Measurements from ENCODE around the gene SUFU. TPM values are rescaled to one million over a fixed set of nuclear protein-coding genes. Genes with fewer than 3 reads are reported as not detected.

Gene SUFU
- total and polyA plus RNA-seq, 5 donors from 2014 or later, result 2.4 to 17.8 (median 5.0) TPM

DNA sequence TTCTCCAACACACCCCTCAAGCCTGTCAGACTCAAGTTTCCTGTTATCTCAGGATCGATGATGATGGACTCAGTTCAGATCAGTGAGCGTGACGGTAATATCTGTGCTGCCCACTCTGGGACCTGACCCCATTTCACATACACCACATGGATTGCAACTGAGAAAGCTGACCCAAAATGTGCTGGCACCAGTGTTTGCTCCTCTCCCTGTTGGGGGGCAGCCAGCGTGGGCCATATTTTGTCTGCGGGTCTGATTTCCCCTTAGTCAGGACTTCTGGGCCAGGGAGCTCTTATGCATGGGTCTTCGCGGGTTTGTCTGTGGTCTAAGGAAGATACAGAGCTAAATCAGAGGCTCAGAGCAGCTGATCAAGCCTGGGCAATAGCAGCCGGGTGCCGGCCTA lies 97.9 kb downstream of the SUFU start:
- peaks cover 54% of the 10 kb centered on the region for H3K36me3 ChIP-seq (ENCODE audit: control insufficient read depth, insufficient read depth, low read length)
- no peaks in the 10 kb centered on the region for H3K27me3 Mint-ChIP-seq
- no peaks in the 10 kb centered on the region for H3K9me3 ChIP-seq (ENCODE audit: control insufficient read depth in 2 of 2, low read length in 2 of 2)
- ATAC-seq (ENCODE audit: low read depth in 2 of 2) (no peak), DNase-seq (no peak)
- H3K4me1 Mint-ChIP-seq, result peaks cover 0 to 2% (median 0%) of the 10 kb centered on the region in 4 donors
- H3K9me3 Mint-ChIP-seq, result no peaks in the 10 kb centered on the region
- no peaks in the 10 kb centered on the region for H3K4me1 ChIP-seq (ENCODE audit: control insufficient read depth, insufficient read depth, low read length, poor library complexity, severe bottlenecking)
- no peak overlapping the region for H3K4me3 ChIP-seq (ENCODE audit: low read depth, low read length)
- no peak overlapping the region for H3K27ac Mint-ChIP-seq
- no peaks in the 10 kb centered on the region for H3K27me3 ChIP-seq (ENCODE audit: control insufficient read depth, insufficient read depth, low read length)
- H3K36me3 Mint-ChIP-seq, result peaks cover 39% of the 10 kb centered on the region
- H3K4me3 Mint-ChIP-seq, result no peak overlapping the region
- H3K27ac ChIP-seq (ENCODE audit: insufficient read depth, low read length, poor library complexity, severe bottlenecking), result no peak overlapping the region

DNA sequence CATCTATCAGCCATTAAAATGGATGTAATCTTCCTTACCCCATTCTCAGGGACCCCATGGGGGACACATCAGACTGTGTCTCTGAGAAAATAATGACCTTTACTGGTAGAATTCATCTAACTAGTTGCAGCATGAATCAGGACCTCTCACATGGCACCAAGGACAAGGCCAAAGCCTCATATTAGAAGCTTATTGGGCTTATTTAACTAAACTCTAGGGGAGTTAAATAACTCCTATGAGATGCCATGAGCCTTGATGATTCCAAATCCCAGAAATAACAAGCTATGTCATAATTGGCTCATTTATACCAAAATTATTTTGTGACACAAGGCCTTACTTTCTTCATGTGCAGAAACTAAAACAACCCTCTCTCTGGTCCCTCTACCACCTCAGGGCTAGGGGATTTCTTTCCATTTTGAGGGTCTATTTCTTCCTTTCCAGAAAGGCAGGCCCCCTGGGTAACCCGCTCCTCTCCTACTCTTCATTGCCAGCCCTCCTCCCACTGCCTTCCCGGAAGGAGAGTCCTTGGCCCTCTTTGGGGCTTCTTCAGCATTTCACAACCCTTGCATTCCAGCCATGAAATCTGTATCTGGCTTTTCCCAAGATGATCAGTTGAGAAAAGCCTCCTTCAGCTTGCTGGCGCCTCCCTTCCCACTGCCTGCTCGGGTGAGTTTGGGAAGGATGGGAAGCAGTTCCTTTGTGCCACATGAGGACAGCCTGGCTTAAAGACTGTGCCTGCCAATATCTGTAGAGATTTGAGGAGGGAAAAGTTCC lies 98.7 kb downstream of the SUFU start:
- Histone ChIP-seq H3K27me3 (ENCODE audit: control insufficient read depth, insufficient read depth, low read length) (no peaks in the 10 kb centered on the region), H3K27ac (ENCODE audit: insufficient read depth, low read length, poor library complexity, severe bottlenecking) (no peak overlapping the region), H3K9me3 (ENCODE audit: control insufficient read depth in 2 of 2, low read length in 2 of 2) (no peaks in the 10 kb centered on the region), H3K4me1 (ENCODE audit: control insufficient read depth, insufficient read depth, low read length, poor library complexity, severe bottlenecking) (no peaks in the 10 kb centered on the region), H3K4me3 (ENCODE audit: low read depth, low read length) (no peak overlapping the region), H3K36me3 (ENCODE audit: control insufficient read depth, insufficient read depth, low read length) (peaks cover 51% of the 10 kb centered on the region)
- peaks cover 36% of the 10 kb centered on the region for H3K36me3 Mint-ChIP-seq
- no peaks in the 10 kb centered on the region for H3K9me3 Mint-ChIP-seq
- no peak overlapping the region for H3K4me3 Mint-ChIP-seq
- H3K4me1 Mint-ChIP-seq, result peaks cover 0 to 2% (median 0%) of the 10 kb centered on the region in 4 donors
- ATAC-seq (ENCODE audit: low read depth in 2 of 2) (no peak), DNase-seq (no peak)
- H3K27ac Mint-ChIP-seq, result no peak overlapping the region
- H3K27me3 Mint-ChIP-seq, result no peaks in the 10 kb centered on the region

DNA sequence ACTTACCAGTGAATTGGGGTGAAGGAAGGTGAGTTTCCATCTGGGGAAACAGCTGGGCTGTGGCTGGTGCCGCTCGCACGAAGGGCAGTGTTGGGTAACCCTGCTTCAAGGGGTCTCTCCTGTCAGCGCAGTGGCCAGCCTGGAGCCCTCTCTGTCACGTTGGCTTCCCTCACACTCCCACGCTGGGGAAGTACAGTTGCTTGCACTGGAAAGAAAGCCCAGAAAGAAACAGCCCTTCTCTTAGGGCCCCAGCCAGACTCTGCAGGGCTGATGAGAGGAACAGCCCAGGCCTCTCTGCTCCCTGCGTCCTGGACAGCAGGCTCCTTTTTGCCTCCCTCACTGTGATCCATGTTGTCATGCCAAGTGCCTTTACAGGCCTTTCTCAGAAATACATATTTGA lies 100.2 kb downstream of the SUFU start:
- no peaks in the 10 kb centered on the region for H3K9me3 ChIP-seq (ENCODE audit: control insufficient read depth in 2 of 2, low read length in 2 of 2)
- DNase-seq (no peak), ATAC-seq (ENCODE audit: low read depth in 2 of 2) (no peak)
- H3K4me1 Mint-ChIP-seq, result peaks cover under 1 to 2% (median 2%) of the 10 kb centered on the region in 4 donors
- no peaks in the 10 kb centered on the region for H3K27me3 Mint-ChIP-seq
- H3K4me1 ChIP-seq (ENCODE audit: control insufficient read depth, insufficient read depth, low read length, poor library complexity, severe bottlenecking), result no peaks in the 10 kb centered on the region
- peaks cover 28% of the 10 kb centered on the region for H3K36me3 Mint-ChIP-seq
- H3K27ac ChIP-seq (ENCODE audit: insufficient read depth, low read length, poor library complexity, severe bottlenecking), result no peak overlapping the region
- no peaks in the 10 kb centered on the region for H3K27me3 ChIP-seq (ENCODE audit: control insufficient read depth, insufficient read depth, low read length)
- H3K36me3 ChIP-seq (ENCODE audit: control insufficient read depth, insufficient read depth, low read length), result peaks cover 43% of the 10 kb centered on the region
- no peak overlapping the region for H3K4me3 Mint-ChIP-seq
- H3K27ac Mint-ChIP-seq, result no peak overlapping the region
- no peaks in the 10 kb centered on the region for H3K9me3 Mint-ChIP-seq
- no peak overlapping the region for H3K4me3 ChIP-seq (ENCODE audit: low read depth, low read length)

DNA sequence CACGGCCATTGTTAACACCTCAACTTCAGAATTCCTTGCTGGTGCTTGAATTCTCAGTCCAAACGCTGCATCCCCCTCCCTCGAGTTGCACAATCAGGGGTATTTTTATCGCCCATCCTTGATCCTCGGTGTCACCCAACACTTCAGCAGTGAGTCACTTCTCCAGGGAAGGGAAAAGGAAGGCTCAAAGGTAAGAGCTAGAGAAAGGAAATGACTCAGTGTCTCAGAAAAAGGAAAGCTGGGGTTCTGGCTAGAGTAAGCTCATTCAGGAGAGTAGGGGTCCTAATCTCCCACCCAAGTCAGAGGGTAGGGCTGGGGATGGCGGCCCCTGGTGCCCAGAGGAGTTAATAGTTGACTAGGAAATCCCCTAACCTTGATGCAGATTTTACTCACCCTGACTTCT lies 100.7 kb downstream of the SUFU start:
- ATAC-seq (ENCODE audit: low read depth in 2 of 2), result no peak
- H3K9me3 ChIP-seq (ENCODE audit: control insufficient read depth in 2 of 2, low read length in 2 of 2), result no peaks in the 10 kb centered on the region
- H3K36me3 ChIP-seq (ENCODE audit: control insufficient read depth, insufficient read depth, low read length), result peaks cover 38% of the 10 kb centered on the region
- H3K36me3 Mint-ChIP-seq, result peaks cover 30% of the 10 kb centered on the region
- H3K27ac ChIP-seq (ENCODE audit: insufficient read depth, low read length, poor library complexity, severe bottlenecking), result no peak overlapping the region
- H3K9me3 Mint-ChIP-seq, result no peaks in the 10 kb centered on the region
- H3K27me3 Mint-ChIP-seq, result no peaks in the 10 kb centered on the region
- no peak overlapping the region for H3K27ac Mint-ChIP-seq
- no peaks in the 10 kb centered on the region for H3K27me3 ChIP-seq (ENCODE audit: control insufficient read depth, insufficient read depth, low read length)
- H3K4me3 Mint-ChIP-seq, result peak overlapping the region in 1 of 4 donors; percentile 51
- no peak for DNase-seq
- H3K4me1 Mint-ChIP-seq, result peaks cover 5 to 7% (median 6%) of the 10 kb centered on the region in 4 donors
- no peaks in the 10 kb centered on the region for H3K4me1 ChIP-seq (ENCODE audit: control insufficient read depth, insufficient read depth, low read length, poor library complexity, severe bottlenecking)
- no peak overlapping the region for H3K4me3 ChIP-seq (ENCODE audit: low read depth, low read length)

DNA sequence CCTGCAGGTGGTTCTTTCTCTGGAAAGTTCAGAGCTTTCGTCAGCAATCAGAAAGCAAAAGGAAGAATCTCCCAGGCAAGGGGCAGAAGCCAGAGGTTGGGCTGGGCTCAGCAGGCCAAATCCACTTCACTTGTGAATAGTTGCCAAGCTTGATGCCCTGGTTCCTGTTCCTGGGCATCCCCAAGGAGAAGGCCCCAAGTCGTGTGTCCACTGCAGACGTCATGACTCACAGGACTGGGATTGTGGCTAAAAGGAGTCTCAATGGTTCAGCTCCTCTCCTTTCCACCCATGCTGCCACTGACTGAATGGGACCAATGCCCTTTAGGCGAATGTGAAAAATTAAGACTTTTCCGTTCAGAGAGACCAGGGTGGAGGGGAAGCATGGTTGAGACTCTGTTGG lies 101.9 kb downstream of the SUFU start:
- Histone ChIP-seq H3K4me3 (ENCODE audit: low read depth, low read length) (no peak overlapping the region), H3K9me3 (ENCODE audit: control insufficient read depth in 2 of 2, low read length in 2 of 2) (no peaks in the 10 kb centered on the region), H3K36me3 (ENCODE audit: control insufficient read depth, insufficient read depth, low read length) (peaks cover 30% of the 10 kb centered on the region), H3K4me1 (ENCODE audit: control insufficient read depth, insufficient read depth, low read length, poor library complexity, severe bottlenecking) (peaks cover 4% of the 10 kb centered on the region), H3K27me3 (ENCODE audit: control insufficient read depth, insufficient read depth, low read length) (no peaks in the 10 kb centered on the region), H3K27ac (ENCODE audit: insufficient read depth, low read length, poor library complexity, severe bottlenecking) (no peak overlapping the region)
- DNase-seq (no peak), ATAC-seq (ENCODE audit: low read depth in 2 of 2) (no peak)
- H3K4me3 Mint-ChIP-seq, result no peak overlapping the region
- H3K27ac Mint-ChIP-seq, result no peak overlapping the region
- no peaks in the 10 kb centered on the region for H3K27me3 Mint-ChIP-seq
- H3K36me3 Mint-ChIP-seq, result peaks cover 28% of the 10 kb centered on the region
- H3K9me3 Mint-ChIP-seq, result no peaks in the 10 kb centered on the region
- H3K4me1 Mint-ChIP-seq, result peaks cover 12 to 15% (median 13%) of the 10 kb centered on the region in 4 donors

DNA sequence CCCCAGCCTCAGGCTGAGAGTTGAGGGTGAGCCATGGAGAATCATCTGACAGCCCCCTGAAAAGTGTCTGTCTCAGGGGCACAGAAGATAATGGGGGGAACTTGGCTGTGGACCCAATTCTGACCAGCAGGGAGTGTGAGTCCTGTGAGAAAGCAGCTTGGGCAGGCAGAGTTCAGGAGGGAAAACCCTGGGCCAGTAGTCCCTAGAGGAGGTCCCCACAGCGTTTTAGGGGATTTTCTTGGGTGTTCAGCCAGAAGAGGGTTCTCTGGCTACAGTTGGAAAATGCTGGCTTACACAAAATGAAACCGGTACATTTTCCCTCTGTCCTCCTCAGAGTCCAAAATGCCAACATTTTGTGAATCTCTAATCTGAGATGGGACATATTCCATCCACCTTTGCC lies 104.7 kb downstream of the SUFU start:
- peaks cover 29 to 43% (median 34%) of the 10 kb centered on the region in 4 donors for H3K4me1 Mint-ChIP-seq

DNA sequence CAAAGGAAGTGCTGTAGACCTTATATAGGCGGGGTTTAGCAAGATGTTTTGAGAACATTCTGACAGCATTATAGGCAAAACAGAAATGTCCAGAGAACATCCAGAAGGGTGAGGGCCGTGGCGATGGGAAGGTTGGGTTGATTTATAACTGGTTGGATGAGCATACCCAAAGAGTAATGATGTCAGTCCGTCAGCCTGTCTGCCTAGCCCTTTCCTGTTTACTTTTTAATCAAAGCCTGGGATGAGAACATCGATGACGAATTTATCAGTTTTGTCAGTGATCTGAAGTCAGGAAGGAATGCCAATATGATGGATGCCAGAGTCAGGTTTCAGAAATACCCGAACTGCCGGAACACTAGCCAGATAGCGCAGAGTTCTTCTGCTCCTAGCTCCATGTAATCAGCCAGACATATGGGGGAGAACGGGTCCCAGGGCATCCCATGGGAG lies 106.7 kb downstream of the SUFU start:
- H3K4me1 Mint-ChIP-seq, result peaks cover 27 to 50% (median 34%) of the 10 kb centered on the region in 4 donors
- peak overlapping the region; percentile 96 to 99 (median 98) for H3K27ac Mint-ChIP-seq
- Histone ChIP-seq H3K36me3 (ENCODE audit: control insufficient read depth, insufficient read depth, low read length) (no peaks in the 10 kb centered on the region), H3K27ac (ENCODE audit: insufficient read depth, low read length, poor library complexity, severe bottlenecking) (peak overlapping the region; percentile 81), H3K4me3 (ENCODE audit: low read depth, low read length) (no peak overlapping the region), H3K27me3 (ENCODE audit: control insufficient read depth, insufficient read depth, low read length) (no peaks in the 10 kb centered on the region), H3K9me3 (ENCODE audit: control insufficient read depth in 2 of 2, low read length in 2 of 2) (no peaks in the 10 kb centered on the region), H3K4me1 (ENCODE audit: control insufficient read depth, insufficient read depth, low read length, poor library complexity, severe bottlenecking) (peaks cover 37% of the 10 kb centered on the region)
- ATAC-seq (ENCODE audit: low read depth in 2 of 2) (no peak), DNase-seq (peak in 1 of 3 donors; percentile 37)
- peaks cover 7% of the 10 kb centered on the region for H3K36me3 Mint-ChIP-seq
- H3K27me3 Mint-ChIP-seq, result no peaks in the 10 kb centered on the region
- H3K9me3 Mint-ChIP-seq, result no peaks in the 10 kb centered on the region
- H3K4me3 Mint-ChIP-seq, result peak overlapping the region in 3 of 4 donors; percentile 45 to 73 (median 66)

More for the DNA sequence above, 104.7 kb downstream of the SUFU start:
- Mint-ChIP-seq H3K4me3 (no peak overlapping the region), H3K36me3 (peaks cover 15% of the 10 kb centered on the region), H3K27me3 (no peaks in the 10 kb centered on the region), H3K9me3 (no peaks in the 10 kb centered on the region), H3K27ac (peak overlapping the region in 2 of 3 donors; percentile 3 to 20)
- H3K4me3 ChIP-seq (ENCODE audit: low read depth, low read length), result no peak overlapping the region
- H3K9me3 ChIP-seq (ENCODE audit: control insufficient read depth in 2 of 2, low read length in 2 of 2), result no peaks in the 10 kb centered on the region
- ATAC-seq (ENCODE audit: low read depth in 2 of 2) (no peak), DNase-seq (no peak)
- H3K4me1 ChIP-seq (ENCODE audit: control insufficient read depth, insufficient read depth, low read length, poor library complexity, severe bottlenecking), result peaks cover 31% of the 10 kb centered on the region
- no peaks in the 10 kb centered on the region for H3K27me3 ChIP-seq (ENCODE audit: control insufficient read depth, insufficient read depth, low read length)
- H3K27ac ChIP-seq (ENCODE audit: insufficient read depth, low read length, poor library complexity, severe bottlenecking), result no peak overlapping the region
- H3K36me3 ChIP-seq (ENCODE audit: control insufficient read depth, insufficient read depth, low read length), result peaks cover 7% of the 10 kb centered on the region
